ENCODE measurements around the gene TDRKH.
"Not testable (repeated sequence)": the region's sequence is repeated elsewhere in the genome, so short reads cannot be mapped to it uniquely, and the experiment has no call there.

Gene TDRKH

DNA sequence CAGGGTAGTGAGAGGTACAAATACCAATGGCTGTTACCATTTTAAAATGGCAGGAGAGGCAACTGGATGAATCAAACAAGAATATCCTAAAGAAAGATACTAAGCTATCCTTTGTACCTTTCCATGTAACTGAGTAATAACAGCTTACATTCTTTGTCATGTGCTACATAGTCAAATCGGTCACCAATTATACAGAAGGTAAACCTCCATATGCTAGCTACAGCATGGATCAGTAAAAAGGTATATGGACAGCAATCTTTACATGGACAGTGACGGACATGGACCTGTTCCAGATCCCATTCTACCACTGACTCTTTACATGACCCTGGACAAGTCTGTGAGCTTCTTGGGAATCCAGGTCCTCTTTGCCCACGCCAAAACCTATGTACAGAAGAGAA is 13.6 kb downstream of the TDRKH start:
- Histone ChIP-seq H4K20me1 (ENCODE audit: insufficient read depth) (no peaks in the 10 kb centered on the region), H3K27ac (no peak overlapping the region), H2AFZ (ENCODE audit: low read depth) (no peak overlapping the region), H3K4me2 (no peak overlapping the region), H3K36me3 (ENCODE audit: insufficient read depth) (no peaks in the 10 kb centered on the region), H3K79me2 (ENCODE audit: insufficient read depth, low read depth) (no peaks in the 10 kb centered on the region), H3K4me1 (ENCODE audit: low read depth, poor library complexity, severe bottlenecking) (peaks cover 2% of the 10 kb centered on the region), H3K27me3 (ENCODE audit: insufficient read depth, low read depth) (no peaks in the 10 kb centered on the region), H3K9ac (no peak overlapping the region), H3K4me3 (IDR thresholded peaks at IDR 0.05; ENCODE audit: insufficient read depth, low read depth, low read length) (no peak overlapping the region)
- TF ChIP-seq, protein P1, sequence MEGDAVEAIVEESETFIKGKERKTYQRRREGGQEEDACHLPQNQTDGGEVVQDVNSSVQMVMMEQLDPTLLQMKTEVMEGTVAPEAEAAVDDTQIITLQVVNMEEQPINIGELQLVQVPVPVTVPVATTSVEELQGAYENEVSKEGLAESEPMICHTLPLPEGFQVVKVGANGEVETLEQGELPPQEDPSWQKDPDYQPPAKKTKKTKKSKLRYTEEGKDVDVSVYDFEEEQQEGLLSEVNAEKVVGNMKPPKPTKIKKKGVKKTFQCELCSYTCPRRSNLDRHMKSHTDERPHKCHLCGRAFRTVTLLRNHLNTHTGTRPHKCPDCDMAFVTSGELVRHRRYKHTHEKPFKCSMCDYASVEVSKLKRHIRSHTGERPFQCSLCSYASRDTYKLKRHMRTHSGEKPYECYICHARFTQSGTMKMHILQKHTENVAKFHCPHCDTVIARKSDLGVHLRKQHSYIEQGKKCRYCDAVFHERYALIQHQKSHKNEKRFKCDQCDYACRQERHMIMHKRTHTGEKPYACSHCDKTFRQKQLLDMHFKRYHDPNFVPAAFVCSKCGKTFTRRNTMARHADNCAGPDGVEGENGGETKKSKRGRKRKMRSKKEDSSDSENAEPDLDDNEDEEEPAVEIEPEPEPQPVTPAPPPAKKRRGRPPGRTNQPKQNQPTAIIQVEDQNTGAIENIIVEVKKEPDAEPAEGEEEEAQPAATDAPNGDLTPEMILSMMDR (conservative IDR thresholded peaks at IDR 0.05; ENCODE audit: low read depth, low read length) = no peak

- H3K4me2 ChIP-seq = no peak overlapping the region
- no peak overlapping the region for H2AFZ ChIP-seq (ENCODE audit: low read depth)
- H3K4me3 ChIP-seq (IDR thresholded peaks at IDR 0.05; ENCODE audit: insufficient read depth, low read depth, low read length) = no peak overlapping the region
- H3K9ac ChIP-seq = no peak overlapping the region
- TF ChIP-seq, protein P1 (conservative IDR thresholded peaks at IDR 0.05; ENCODE audit: low read depth, low read length) = no peak
- no peak overlapping the region for H3K27ac ChIP-seq
- H3K4me1 ChIP-seq (ENCODE audit: low read depth, poor library complexity, severe bottlenecking) = no peaks in the 10 kb centered on the region
- no peaks in the 10 kb centered on the region for H3K27me3 ChIP-seq (ENCODE audit: insufficient read depth, low read depth)
- H3K36me3 ChIP-seq (ENCODE audit: insufficient read depth) = no peaks in the 10 kb centered on the region
- no peaks in the 10 kb centered on the region for H4K20me1 ChIP-seq (ENCODE audit: insufficient read depth)
- no peaks in the 10 kb centered on the region for H3K79me2 ChIP-seq (ENCODE audit: insufficient read depth, low read depth)
Measured at GRCh38 chr1:151775894-151776664, 14.2 kb downstream of the TDRKH start.

DNA sequence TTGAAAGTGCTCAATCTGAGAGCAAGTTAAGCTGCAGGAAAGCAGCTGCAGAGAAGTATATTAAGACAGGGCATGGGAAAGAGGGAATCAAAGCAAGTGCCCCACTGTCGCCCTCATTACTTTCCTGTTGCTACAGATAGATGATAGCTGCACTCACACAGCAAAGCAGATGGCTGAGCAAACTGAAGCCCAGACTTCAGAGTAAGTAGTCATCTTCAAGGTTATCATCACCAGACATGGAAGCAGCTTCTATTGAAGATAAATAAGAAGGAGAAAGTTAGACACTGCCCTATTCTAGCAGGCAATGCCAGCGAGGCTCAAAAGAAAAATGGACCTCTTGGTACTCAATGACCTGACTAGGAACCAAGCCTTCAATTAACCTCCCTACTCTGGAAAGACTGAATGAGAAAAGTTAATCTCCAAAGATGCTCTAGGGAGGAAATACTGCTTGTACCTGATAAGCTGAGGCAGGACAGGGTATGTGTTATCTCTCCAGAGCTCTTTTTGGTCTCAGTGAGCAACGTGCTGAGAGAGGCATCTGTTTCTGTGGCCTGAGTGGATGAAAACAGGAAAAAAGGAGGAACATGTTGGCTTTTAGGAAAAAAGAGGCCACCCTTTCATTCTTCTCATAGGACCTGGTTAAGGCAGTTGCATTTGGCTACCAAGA is 15.9 kb downstream of the TDRKH start:
- H3K4me2 ChIP-seq = no peak overlapping the region
- TF ChIP-seq, protein P1 (conservative IDR thresholded peaks at IDR 0.05; ENCODE audit: low read depth, low read length) = no peak
- H4K20me1 ChIP-seq (ENCODE audit: insufficient read depth) = no peaks in the 10 kb centered on the region
- H3K79me2 ChIP-seq (ENCODE audit: insufficient read depth, low read depth) = no peaks in the 10 kb centered on the region
- H3K36me3 ChIP-seq (ENCODE audit: insufficient read depth) = no peaks in the 10 kb centered on the region
- H3K27ac ChIP-seq = no peak overlapping the region
- no peak overlapping the region for H3K4me3 ChIP-seq (IDR thresholded peaks at IDR 0.05; ENCODE audit: insufficient read depth, low read depth, low read length)
- H3K9ac ChIP-seq = no peak overlapping the region
- H2AFZ ChIP-seq (ENCODE audit: low read depth) = no peak overlapping the region
- no peaks in the 10 kb centered on the region for H3K27me3 ChIP-seq (ENCODE audit: insufficient read depth, low read depth)
- no peaks in the 10 kb centered on the region for H3K4me1 ChIP-seq (ENCODE audit: low read depth, poor library complexity, severe bottlenecking)

- Histone ChIP-seq H4K20me1 (ENCODE audit: insufficient read depth) (no peaks in the 10 kb centered on the region), H3K36me3 (ENCODE audit: insufficient read depth) (no peaks in the 10 kb centered on the region), H3K4me1 (ENCODE audit: low read depth, poor library complexity, severe bottlenecking) (no peaks in the 10 kb centered on the region), H3K27ac (no peak overlapping the region), H3K4me3 (IDR thresholded peaks at IDR 0.05; ENCODE audit: insufficient read depth, low read depth, low read length) (no peak overlapping the region), H3K27me3 (ENCODE audit: insufficient read depth, low read depth) (no peaks in the 10 kb centered on the region), H2AFZ (ENCODE audit: low read depth) (no peak overlapping the region), H3K9ac (no peak overlapping the region), H3K79me2 (ENCODE audit: insufficient read depth, low read depth) (no peaks in the 10 kb centered on the region), H3K4me2 (no peak overlapping the region)
- TF ChIP-seq, protein P1 (conservative IDR thresholded peaks at IDR 0.05; ENCODE audit: low read depth, low read length) = no peak
Measured at GRCh38 chr1:151773702-151774101, 16.6 kb downstream of the TDRKH start.

DNA sequence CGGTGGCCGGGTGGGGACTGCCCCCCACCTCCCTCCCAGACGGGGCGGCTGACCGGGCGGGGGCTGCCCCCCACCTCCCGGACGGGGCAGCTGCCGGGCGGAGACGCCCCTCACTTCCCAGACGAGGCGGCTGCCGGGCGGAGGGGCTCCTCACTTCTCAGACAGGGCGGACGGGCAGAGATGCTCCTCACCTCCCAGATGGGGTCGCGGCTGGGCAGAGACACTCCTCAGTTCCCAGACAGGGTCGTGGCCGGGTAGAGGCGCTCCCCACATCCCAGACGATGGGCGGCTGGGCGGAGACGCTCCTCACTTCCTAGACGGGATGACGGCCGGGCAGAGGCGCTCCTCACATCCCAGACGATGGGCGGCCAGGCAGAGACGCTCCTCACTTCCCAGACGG is 21.0 kb downstream of the TDRKH start:
- H3K27ac ChIP-seq; H4K20me1 ChIP-seq (ENCODE audit: insufficient read depth); H2AFZ ChIP-seq (ENCODE audit: low read depth); H3K79me2 ChIP-seq (ENCODE audit: insufficient read depth, low read depth); H3K36me3 ChIP-seq (ENCODE audit: insufficient read depth); H3K4me3 ChIP-seq (IDR thresholded peaks at IDR 0.05; ENCODE audit: insufficient read depth, low read depth, low read length); H3K27me3 ChIP-seq (ENCODE audit: insufficient read depth, low read depth); H3K4me2 ChIP-seq; H3K9ac ChIP-seq; H3K4me1 ChIP-seq (ENCODE audit: low read depth, poor library complexity, severe bottlenecking): not testable (repeated sequence)

GRCh38 chr1:151768351-151769066 is 21.8 kb downstream of the TDRKH start:
- H3K9ac ChIP-seq = not testable (repeated sequence)

More at GRCh38 chr1:151768351-151769066, 21.8 kb downstream of the TDRKH start:
- H3K4me3 ChIP-seq (IDR thresholded peaks at IDR 0.05; ENCODE audit: insufficient read depth, low read depth, low read length); H4K20me1 ChIP-seq (ENCODE audit: insufficient read depth); H3K4me2 ChIP-seq; H3K27ac ChIP-seq; H3K4me1 ChIP-seq (ENCODE audit: low read depth, poor library complexity, severe bottlenecking); H3K79me2 ChIP-seq (ENCODE audit: insufficient read depth, low read depth); H3K27me3 ChIP-seq (ENCODE audit: insufficient read depth, low read depth); H2AFZ ChIP-seq (ENCODE audit: low read depth); H3K36me3 ChIP-seq (ENCODE audit: insufficient read depth): not testable (repeated sequence)

Data from KMS-11 (cell line).